GM10847 (cell line): ENCODE measurements around the gene GPANK1.
A peak's percentile ranks its signal among the peaks of the same experiment; 100 is the strongest.

Source experiments
- POLR2A ChIP-seq: IDR thresholded peaks from 2 replicates; pipeline ENCODE4 v1.6.1; 2011; ENCODE audit not compliant: insufficient read length; ENCODE audit errors: extremely low read depth

GPANK1 gene

DNA sequence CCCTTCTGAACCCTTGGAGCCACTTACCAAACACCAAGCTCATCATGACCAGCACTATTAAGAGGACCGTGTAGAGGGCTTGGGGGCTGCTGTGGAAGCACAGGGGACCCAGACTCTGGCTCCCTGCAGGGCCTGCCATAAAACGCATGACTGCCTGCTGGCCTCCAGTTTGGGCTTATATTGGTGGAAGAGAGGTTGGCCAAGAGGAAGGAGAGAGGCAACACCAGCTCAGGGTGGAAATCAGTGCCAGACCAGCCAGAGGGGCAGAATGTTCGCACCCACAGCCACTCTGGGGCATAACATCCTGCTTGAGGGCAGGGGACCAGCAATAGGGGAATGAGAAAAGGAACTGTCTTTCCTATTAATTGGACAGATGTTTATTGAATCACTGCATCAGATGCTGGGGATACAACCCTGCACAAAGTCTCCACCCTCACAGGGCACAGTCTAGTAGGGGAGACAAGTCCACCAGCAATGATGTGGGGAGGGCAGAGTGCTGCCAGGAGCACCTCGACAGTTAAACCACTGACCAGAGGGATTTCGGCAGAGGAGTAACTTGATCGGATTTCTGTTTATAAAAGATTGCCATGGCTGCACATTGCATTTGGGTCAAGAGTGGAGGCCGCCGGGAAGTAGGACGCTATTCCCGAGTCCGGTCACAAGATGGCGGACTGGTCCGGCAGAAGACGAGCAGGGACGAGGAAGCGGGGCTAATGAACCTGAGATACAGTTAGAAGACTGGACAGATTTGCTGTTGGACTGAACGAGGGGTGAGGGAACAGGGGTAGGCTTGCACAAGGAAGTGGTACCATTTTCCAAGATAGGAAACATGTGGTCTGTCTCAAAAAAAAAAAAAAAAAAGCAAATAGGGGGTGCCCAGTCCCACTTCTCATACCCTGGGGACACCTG is 15.7 kb upstream of the GPANK1 start, which contains the start of gene LY6G5C:
Gene LY6G5C, minus strand, starts transcription at position 842 of the 909 bp plus-strand sequence. Its CDS starts 694 bp downstream, at position 148.
- TF ChIP-seq POLR2A: no peak

DNA sequence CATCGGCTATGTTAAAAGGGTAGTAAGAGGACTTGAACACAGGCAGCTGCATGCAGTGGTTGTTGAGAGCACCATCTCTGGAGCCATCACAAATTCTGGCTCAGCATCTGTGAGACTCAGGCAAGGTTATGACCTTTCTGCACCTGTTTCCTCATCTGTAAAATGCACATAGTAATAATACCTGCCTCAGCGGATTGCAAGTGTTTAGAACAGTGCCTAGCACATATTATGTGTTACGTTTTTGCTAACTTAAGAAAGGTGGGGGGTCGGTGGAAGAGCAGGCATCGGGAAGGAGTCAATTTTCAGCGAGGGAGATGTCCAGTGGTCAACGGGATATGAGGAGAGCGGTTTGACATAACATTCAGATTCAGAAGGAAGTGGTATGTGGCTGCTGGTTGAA is 13.2 kb upstream of the GPANK1 start:
- no peak for TF ChIP-seq POLR2A

DNA sequence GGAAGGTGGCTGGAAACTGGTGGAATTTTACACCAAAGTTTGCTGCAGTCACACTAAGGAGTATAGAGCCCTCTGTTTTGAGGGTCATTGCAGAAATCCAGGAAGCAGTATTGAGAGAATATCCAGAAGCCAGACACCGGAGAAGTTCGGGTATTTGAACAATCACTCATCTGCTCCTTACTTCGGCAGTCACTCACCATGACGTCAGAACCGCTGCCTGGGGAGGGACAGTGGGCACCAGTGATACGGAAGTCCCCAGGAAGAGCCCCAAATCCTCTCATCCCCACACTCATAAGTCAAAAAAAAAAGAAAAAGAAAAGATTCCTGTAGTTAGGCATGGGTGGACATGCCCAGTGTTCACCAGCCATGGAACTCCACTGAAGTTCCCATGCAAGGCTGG is 12.1 kb upstream of the GPANK1 start:
- TF ChIP-seq POLR2A: no peak

DNA sequence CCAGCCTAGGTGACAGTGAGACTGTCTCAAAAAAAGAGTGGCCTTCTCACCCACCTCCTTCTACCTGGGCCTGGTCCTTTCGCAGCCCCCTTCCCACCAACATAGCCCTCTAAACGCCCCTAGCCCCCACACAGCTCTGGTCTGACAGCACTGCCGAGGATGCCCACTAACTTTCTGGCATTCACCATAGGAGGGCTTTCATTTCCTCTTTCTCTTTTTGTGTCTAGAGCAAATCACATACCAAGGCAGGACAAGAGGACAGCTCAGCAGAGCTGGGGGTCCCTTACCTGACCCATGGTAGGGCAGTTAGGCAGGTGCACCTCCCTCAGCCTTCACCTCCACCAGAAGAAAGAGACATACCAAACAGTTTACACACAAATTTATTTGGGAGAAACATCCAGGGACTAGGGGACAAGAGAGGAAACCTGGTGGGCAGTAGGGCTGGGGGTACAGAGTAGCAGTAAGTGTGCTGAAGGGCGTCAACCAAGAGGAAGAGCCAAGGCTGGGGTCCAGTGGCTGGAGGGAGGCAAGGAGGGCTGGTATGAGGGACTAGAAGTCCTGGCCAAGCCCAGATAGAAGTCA is 11.6 kb upstream of the GPANK1 start:
- TF ChIP-seq POLR2A: no peak

DNA sequence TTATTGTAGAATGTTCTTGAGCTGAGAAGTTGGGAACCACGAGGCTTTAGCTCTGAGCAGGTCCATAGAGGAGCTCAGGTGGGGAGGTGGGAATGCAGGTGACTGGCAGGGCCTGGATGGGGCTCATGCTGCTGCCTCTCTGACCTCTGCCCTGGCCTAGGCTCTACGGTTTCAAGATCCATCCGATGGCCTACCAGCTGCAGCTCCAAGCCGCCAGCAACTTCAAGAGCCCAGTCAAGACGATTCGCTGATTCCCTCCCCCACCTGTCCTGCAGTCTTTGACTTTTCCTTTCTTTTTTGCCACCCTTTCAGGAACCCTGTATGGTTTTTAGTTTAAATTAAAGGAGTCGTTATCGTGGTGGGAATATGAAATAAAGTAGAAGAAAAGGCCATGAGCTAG is 4.9 kb upstream of the GPANK1 start, which contains the start of gene LY6G5B:
Gene LY6G5B, plus strand, starts transcription at position 301 of the 400 bp plus-strand sequence. CDS start 975 bp downstream, outside the sequence.
- no peak for TF ChIP-seq POLR2A

DNA sequence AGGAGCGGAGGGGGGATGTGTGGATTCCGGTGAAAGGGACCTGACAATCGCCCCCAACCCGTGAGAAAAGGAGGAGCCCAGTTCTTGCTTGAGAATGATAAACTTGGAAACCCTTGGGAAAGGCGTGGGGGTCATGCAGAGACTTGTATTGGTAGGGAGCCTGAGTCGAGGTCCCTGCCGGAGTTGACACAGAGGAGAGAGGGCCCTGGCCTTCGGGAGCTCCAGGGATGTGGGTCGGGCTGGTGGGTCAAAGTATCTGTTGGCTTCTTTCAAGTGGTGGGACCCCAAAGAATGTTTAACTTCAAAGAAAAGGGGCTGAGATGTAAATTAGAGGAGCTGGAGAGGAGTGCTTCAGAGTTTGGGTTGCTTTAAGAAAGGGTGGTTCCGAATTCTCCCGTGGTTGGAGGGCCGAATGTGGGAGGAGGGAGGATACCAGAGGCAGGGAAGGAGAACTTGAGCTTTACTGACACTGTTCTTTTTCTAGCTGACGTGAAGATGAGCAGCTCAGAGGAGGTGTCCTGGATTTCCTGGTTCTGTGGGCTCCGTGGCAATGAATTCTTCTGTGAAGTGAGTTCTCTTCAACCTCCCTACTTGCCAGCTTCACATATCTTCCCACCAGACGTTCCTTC is 1.7 kb upstream of the GPANK1 start:
- no peak for TF ChIP-seq POLR2A

DNA sequence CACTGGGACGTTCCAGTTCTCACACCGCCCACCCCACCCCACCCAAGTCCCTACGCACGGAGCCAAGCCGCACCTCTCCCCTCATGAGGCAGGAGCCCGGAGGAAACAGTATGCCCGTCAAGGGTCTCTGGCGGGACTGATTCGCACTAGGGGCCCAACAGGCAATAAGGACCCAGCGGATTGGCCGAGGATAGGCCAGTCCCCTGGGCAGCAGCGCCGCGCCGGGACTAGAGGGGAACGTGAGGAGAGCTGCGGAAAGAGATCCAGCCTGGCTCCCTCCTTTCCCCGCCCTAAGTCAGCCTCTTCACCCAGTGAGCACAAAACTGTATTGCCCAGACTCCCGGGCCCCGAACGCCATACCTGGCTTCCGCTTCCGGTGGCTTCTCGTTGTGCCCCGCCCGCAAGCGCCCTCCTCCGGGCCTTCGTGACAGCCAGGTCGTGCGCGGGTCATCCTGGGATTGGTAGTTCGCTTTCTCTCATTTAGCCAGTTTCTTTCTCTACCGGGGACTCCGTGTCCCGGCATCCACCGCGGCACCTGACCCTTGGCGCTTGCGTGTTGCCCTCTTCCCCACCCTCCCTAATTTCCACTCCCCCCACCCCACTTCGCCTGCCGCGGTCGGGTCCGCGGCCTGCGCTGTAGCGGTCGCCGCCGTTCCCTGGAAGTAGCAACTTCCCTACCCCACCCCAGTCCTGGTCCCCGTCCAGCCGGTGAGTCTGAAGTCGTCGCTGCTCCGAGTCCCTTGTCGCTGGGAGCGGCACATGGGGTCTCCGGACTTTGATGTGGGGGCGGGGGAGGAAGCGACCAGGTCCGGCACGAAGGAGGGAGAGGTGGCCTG is 922 bp upstream of the GPANK1 start, which contains the start of gene CSNK2B:
Gene CSNK2B, plus strand, starts transcription at position 580 of the 836 bp plus-strand sequence. CDS start 752 bp downstream, outside the sequence.
- peak; percentile 78 for TF ChIP-seq POLR2A

DNA sequence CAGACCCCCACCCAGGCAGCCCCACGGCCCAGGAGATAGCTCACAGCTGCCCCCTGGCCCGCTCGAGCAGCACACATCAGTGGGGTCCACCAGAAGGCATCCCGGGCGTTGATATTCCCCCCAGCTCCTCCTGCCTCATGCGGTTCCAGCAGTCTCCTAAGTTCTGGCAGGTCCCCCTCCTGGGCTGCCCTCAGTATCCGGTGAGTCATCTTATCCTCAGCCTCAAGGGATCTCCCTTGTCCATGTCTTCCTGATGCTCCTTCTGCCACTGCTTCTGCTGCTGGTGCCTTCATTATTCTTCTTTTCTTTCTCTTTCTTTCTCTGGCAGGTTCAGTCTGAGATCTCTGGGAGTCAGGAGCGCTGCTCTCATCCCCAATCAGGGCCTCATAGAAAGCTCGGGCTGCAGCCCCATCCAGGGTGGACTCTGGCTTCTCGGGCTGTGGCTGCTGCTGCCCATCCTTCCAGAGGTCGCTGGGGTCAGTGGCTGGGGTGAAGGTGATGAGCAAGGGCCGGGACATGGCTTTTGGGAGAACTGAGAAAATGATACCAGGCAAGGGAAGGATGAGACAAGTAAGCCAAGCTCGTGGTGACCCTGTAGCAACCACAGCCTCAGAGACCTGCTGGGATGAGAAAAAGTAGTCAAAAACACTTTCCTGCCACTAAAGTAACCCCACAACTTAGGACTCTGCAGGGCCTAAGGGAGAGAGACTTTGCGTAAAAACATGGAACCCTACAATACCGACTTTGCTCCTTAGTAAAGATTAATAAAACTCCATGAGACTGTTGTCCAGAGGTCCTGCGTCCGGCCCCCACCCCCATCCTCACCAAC is 622 bp downstream of the GPANK1 start:
- TF ChIP-seq POLR2A: no peak

DNA sequence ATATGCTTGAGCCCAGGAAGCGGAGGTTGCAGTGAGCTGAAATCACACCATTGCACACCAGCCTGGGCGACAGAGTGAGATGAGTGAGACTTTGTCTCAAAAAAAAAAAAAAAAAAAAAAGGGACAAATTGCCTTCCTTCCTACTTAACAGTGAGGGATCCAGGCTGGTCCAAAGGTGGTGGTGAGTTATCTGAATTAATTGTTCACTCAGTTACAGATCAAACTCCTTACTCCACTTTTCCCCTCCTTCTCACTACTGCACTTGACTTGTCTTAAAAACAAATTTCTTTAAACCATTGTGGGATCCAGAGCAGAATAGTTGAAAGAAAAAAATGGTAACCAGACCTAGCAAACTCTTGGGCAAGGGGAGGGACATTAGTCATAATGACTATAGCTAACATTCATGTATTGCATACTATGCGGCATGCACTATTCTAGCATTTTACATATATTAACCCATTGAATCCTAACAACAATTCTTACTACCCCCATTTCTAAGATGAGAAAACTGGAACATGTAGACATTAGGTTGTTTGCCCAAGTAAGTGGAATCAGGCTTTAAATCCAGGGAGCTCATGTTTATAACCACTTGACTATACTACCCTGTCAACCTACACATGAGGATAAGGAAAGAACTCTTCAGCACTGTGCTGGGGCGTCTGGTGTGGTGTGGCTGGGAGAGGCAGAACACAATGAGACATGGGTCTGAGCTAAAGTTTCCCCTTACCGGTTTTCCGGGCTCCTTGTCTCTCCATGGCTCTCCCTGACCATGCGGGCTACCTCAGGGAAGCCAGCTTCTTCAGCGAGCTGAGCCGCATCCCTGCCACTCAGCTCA is 1.5 kb downstream of the GPANK1 start:
- no peak for TF ChIP-seq POLR2A

DNA sequence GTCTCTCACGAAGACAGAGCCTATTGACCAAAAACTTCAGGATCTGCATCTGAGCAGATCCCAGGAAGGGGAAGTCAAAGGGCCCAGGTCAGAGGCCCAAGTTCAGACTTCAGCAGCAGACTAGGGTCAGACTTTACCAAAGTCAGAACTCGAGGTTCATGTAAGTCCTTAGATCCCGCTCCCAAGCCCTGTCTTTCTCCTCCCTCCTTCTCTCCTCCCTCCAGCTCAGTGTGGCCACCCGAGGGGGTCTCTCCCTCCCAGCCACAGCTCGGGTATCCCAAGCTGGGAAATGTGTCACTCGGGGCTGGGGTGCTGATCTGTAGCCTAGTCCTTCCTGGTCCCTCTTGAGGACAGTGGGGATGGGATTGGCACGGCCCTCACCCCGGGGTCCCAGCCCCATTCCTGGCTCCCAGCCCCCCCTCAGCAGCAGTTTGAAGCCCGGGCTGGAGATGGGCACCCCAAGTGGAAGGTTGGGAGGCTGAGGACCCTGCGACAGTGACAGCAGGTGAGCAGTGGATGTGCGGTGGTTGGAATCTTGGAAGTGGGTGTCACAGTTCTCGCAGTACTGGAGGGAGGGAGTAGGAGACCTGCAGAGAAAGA is 2.6 kb downstream of the GPANK1 start:
- TF ChIP-seq POLR2A: no peak

DNA sequence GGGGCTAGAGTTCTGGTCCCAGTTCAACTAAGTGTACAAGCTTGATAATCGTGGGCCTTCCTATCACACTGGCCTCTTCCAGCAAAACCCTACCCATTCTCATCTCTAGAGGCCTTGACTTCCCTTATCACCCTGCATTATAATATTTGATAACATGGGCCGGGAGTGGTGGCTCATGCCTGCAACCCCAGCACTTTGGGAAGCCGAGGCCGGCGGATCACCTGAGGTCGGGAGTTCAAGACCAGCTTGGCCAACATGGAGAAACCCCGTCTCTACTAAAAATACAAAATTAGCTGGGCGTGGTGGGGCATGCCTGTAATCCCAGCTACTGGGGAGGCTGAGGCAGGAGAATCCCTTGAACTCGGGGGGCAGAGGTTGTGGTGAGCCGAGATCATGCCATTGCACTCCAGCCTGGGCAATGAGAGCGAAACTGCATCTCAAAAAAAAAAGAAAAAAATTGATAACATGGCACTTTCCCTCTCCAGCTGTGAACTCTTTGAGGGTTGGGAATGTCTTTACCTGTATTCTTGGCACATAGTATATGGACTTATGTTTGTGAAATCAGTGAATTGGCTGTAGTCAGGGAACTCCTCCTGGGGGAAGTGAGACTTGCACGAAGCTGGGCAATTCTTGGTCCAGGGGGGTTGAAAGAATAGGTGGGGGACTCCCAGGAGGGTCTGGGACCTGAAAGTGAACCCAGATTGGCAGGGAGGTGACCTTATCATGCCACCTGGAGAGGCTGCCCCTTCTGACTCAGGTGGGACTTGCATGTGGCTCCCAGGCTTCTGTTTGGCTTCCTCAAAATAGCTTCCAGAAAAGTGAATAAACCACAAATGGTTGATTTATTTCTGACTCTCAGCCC is 3.3 kb downstream of the GPANK1 start:
- TF ChIP-seq POLR2A: no peak

DNA sequence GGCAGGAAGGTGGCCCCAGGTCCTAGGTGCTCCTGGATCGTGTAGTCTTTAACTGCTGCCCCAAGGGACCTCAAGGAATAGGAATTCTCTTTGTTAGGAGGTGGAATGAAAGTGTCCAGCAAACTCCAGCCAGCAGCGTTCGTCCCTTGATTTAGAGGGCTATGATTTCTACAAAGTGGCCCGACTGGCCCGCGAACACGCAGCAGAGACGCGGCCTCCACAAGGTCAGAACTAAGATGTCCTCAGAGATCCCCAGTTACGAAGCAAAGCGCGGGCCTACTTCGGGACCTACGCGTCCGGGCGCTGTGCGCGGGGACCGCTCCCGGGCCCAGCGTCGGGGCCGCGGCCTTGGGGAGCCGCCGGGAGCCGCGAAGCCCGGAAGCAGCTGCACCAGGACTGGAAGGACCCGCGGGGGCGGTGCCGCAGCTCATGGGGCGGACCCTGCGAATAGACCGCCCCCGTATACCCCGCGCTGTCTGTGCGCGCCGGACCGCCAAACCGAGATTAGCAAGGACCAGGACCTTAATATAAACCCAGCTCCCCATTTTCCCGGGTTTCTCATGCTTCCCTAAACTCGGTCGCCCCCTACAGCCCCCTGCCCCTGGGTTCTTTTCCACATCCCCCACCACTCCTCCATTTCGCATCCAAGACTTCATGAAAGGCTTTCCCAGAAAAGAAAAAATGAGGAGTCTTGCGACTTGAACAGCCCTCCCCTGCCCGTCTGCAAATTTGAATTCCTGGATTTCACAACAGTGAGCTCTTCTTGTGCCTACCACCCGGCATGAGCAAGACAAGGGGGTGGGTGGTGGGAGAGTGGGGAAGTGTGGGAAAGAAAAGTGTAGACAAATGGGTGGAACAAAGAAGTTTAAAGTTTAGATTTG is 4.2 kb downstream of the GPANK1 start, which contains the start of gene C6orf47:
Gene C6orf47, minus strand, starts transcription at position 398 of the 881 bp plus-strand sequence. CDS start 831 bp downstream, outside the sequence.
- TF ChIP-seq POLR2A: peak; percentile 92
